ENCODE results near the gene ZNFX1. TPM values are rescaled to one million over a fixed set of nuclear protein-coding genes. Genes with fewer than 3 reads are reported as not detected.
"Not testable (repeated sequence)": the region's sequence is repeated elsewhere in the genome, so short reads cannot be mapped to it uniquely, and the experiment has no call there.

ZNFX1 gene
- total and polyA plus RNA-seq, 5 donors from 2014 or later = 35.4 to 64.6 (median 54.1) TPM

DNA sequence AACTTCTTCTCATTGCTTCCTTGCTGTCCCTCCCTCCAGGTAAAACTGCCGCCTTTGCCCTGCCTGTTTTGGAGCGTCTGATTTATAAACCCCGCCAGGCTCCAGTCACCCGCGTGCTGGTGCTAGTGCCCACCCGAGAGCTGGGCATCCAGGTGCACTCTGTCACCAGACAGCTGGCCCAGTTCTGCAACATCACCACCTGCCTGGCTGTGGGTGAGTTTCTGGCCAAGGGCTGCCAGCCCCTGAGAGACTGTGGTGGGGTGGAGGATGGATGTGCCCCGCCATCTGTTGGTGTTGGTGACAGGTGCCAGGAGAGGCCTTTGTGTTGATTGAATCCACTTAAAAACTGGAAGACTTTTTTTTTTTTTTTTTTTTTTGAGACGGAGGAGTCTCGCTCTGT is 49.2 kb downstream of the ZNFX1 start:
- Mint-ChIP-seq H3K4me1 (peaks cover 0 to 7% (median 2%) of the 10 kb centered on the region in 4 donors), H3K27ac (no peak overlapping the region), H3K27me3 (no peaks in the 10 kb centered on the region), H3K36me3 (peaks cover 42% of the 10 kb centered on the region), H3K4me3 (no peak overlapping the region), H3K9me3 (no peaks in the 10 kb centered on the region)
- Histone ChIP-seq H3K36me3 (ENCODE audit: control insufficient read depth, insufficient read depth, low read length) (peaks cover 88% of the 10 kb centered on the region), H3K27me3 (ENCODE audit: control insufficient read depth, insufficient read depth, low read length) (no peaks in the 10 kb centered on the region), H3K9me3 (ENCODE audit: control insufficient read depth in 2 of 2, low read length in 2 of 2) (no peaks in the 10 kb centered on the region), H3K4me1 (ENCODE audit: control insufficient read depth, insufficient read depth, low read length, poor library complexity, severe bottlenecking) (no peaks in the 10 kb centered on the region), H3K27ac (ENCODE audit: insufficient read depth, low read length, poor library complexity, severe bottlenecking) (no peak overlapping the region), H3K4me3 (ENCODE audit: low read depth, low read length) (no peak overlapping the region)
- no peak for ATAC-seq (ENCODE audit: low read depth in 2 of 2)
- DNase-seq = no peak

DNA sequence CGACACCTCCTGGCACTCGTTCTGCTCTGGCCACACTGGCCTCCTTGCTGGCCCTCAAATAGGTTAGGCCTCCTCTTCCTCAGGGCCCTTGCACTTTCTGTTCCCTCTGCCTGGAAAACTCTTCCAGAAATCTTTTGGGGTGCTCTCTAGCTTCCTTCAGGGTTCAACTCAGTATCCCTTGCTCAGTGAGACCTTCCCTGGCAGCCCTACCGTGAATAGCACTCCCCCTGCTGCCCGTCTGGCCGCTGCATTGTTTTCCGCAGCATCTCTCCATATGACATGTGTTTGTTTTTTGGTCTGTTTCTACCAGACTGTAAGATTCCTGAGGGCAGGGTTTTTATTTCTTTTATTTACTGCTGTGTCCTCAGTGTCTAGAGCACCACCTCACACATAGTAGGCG is 52.0 kb downstream of the ZNFX1 start:
- DNase-seq = no peak
- H3K27ac Mint-ChIP-seq = peak overlapping the region in 1 of 3 donors; percentile 52
- H3K4me1 ChIP-seq (ENCODE audit: control insufficient read depth, insufficient read depth, low read length, poor library complexity, severe bottlenecking) = no peaks in the 10 kb centered on the region
- H3K4me3 Mint-ChIP-seq = peak overlapping the region in 1 of 4 donors; percentile 64
- H3K4me3 ChIP-seq (ENCODE audit: low read depth, low read length) = no peak overlapping the region
- peaks cover 43% of the 10 kb centered on the region for H3K36me3 Mint-ChIP-seq
- no peak overlapping the region for H3K27ac ChIP-seq (ENCODE audit: insufficient read depth, low read length, poor library complexity, severe bottlenecking)
- H3K27me3 Mint-ChIP-seq = no peaks in the 10 kb centered on the region
- no peak for ATAC-seq (ENCODE audit: low read depth in 2 of 2)
- no peaks in the 10 kb centered on the region for H3K9me3 ChIP-seq (ENCODE audit: control insufficient read depth in 2 of 2, low read length in 2 of 2)
- no peaks in the 10 kb centered on the region for H3K27me3 ChIP-seq (ENCODE audit: control insufficient read depth, insufficient read depth, low read length)
- no peaks in the 10 kb centered on the region for H3K9me3 Mint-ChIP-seq
- H3K4me1 Mint-ChIP-seq = peaks cover 0 to 16% (median 4%) of the 10 kb centered on the region in 4 donors
- H3K36me3 ChIP-seq (ENCODE audit: control insufficient read depth, insufficient read depth, low read length) = peaks cover 87% of the 10 kb centered on the region

DNA sequence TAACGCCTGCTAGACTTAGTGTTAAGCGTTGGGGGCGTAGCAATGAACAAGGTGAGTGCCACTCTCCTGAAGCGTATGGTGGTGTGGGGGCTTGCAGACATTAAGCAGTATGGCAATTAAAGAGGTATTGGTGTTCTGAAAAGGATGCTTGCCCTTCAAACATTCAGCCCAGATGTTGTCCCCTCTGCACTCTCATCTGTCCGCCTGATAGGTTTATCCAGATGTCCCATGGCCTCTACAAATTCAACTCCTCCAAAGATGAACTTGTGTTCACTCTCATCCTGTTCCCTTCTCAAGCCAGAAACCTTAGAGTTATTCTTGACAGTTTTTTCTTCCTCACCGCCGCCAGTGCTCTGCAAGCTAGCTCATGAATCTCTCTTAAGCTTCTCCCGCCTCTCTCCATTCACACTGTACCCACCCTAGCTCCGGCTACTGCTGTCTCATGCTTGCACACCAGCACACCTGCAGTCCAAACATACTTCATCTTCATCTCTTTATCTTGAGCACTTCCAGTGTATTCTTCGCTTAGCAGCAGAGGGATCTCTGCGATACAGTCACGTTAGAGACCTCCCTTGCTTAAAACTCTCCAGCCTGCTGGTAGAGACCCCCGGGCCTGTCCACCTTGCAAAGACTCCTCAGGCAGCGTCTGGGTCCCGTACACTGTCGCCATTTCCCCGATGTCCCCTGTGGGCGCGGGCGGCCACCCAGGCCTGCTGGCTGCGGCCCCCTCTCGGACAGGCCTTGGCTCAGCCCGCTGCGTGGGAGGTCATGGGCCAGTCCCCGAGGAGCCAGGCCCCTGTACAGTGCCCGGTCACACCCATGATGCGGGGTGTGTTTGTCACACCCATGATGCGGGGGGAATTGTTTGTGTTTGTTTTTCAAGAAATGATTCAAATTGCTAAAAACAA is 57.7 kb downstream of the ZNFX1 start:
- Mint-ChIP-seq H3K4me3 (peak overlapping the region; percentile 93 to 98 (median 95)), H3K36me3 (peaks cover 27% of the 10 kb centered on the region), H3K4me1 (peaks cover 14 to 45% (median 24%) of the 10 kb centered on the region in 4 donors), H3K27ac (peak overlapping the region; percentile 95 to 99 (median 97)), H3K9me3 (peaks cover 0 to 2% (median 0%) of the 10 kb centered on the region in 7 donors), H3K27me3 (peaks cover 16% of the 10 kb centered on the region)
- H3K4me1 ChIP-seq (ENCODE audit: control insufficient read depth, insufficient read depth, low read length, poor library complexity, severe bottlenecking) = peaks cover 23% of the 10 kb centered on the region
- peak overlapping the region; percentile 92 for H3K4me3 ChIP-seq (ENCODE audit: low read depth, low read length)
- no peaks in the 10 kb centered on the region for H3K27me3 ChIP-seq (ENCODE audit: control insufficient read depth, insufficient read depth, low read length)
- no peak for DNase-seq
- ATAC-seq (ENCODE audit: low read depth in 2 of 2) = no peak
- H3K9me3 ChIP-seq (ENCODE audit: control insufficient read depth in 2 of 2, low read length in 2 of 2) = no peaks in the 10 kb centered on the region
- H3K36me3 ChIP-seq (ENCODE audit: control insufficient read depth, insufficient read depth, low read length) = peaks cover 37% of the 10 kb centered on the region
- peak overlapping the region; percentile 97 for H3K27ac ChIP-seq (ENCODE audit: insufficient read depth, low read length, poor library complexity, severe bottlenecking)

DNA sequence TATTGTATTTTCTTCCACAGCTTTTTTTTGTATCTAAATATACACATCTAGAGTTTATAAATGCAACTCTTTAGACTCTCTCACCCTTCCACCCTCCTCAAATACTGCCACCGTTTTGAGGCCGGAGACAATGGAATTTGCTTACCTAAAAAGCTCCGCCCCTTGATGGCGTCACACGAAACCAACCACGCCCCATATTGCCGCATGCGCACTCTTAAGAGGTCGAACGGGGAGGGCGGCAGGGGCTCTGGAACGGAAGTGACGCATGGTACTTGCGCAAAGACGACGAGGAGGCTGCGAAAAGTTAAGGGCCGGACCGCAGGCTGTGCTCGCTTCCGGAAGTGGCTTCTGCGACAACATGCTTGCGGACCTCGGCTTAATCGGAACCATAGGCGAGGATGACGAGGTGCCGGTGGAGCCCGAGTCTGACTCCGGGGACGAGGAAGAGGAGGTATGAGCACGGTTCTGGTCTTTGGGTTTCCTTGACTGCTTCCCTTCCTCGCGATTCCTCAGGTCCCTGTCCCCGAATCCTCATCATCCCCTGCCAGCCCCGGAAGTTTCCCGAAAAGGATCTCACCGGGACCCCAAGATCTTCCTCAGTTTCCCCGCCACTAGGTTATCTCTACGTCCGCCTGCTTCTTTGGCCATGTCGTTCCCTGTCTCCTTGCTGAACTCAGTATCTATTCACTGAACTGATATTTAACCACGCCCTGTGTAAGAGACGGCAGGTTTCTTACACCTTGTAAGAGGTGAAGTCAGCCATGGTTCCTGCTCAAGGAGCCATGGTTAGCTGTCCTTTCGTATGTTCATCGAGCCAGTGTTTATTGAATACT is 58.5 kb downstream of the ZNFX1 start, which contains the start of gene DDX27:
Gene DDX27 (plus strand): TSS at position 326 of the 833 bp plus-strand sequence. CDS start 33 bp downstream, at position 359.
- peaks cover 28% of the 10 kb centered on the region for H3K36me3 ChIP-seq (ENCODE audit: control insufficient read depth, insufficient read depth, low read length)
- H3K9me3 ChIP-seq (ENCODE audit: control insufficient read depth in 2 of 2, low read length in 2 of 2) = no peaks in the 10 kb centered on the region
- peaks cover 23% of the 10 kb centered on the region for H3K4me1 ChIP-seq (ENCODE audit: control insufficient read depth, insufficient read depth, low read length, poor library complexity, severe bottlenecking)
- peak within 1 kb of the TSS; percentile 97 for H3K27ac ChIP-seq (ENCODE audit: insufficient read depth, low read length, poor library complexity, severe bottlenecking)
- ATAC-seq (ENCODE audit: low read depth in 2 of 2) = peak; percentile 88
- peaks cover 20% of the 10 kb centered on the region for H3K36me3 Mint-ChIP-seq
- H3K4me3 Mint-ChIP-seq = peak within 1 kb of the TSS; percentile 93 to 98 (median 95)
- H3K27me3 ChIP-seq (ENCODE audit: control insufficient read depth, insufficient read depth, low read length) = no peaks in the 10 kb centered on the region
- H3K9me3 Mint-ChIP-seq = peaks cover 0 to 2% (median 0%) of the 10 kb centered on the region in 7 donors
- peak within 1 kb of the TSS; percentile 92 for H3K4me3 ChIP-seq (ENCODE audit: low read depth, low read length)
- peaks cover 14 to 42% (median 24%) of the 10 kb centered on the region in 4 donors for H3K4me1 Mint-ChIP-seq
- DNase-seq = peak; percentile 95 to 99 (median 97)
- peak within 1 kb of the TSS; percentile 95 to 99 (median 97) for H3K27ac Mint-ChIP-seq
- peaks cover 17% of the 10 kb centered on the region for H3K27me3 Mint-ChIP-seq

DNA sequence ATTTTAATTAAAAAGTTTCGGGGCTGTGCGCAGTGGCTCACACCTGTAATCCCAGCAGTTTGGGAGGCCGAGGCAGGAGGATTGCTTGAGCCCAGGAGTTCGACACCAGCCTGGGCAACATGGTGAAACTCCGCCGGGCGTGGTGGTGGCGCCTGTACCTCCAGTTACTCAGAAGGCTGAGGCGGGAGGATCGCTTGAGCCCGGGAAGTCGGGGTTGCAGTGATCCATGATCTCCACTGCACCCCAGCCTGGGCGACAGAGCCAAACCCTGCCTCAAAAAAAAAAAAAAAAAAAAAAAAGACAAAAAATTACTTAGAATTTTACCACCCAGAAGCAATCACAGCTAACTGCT is 59.1 kb downstream of the ZNFX1 start:
- Mint-ChIP-seq H3K27ac (peak overlapping the region; percentile 95 to 99 (median 97)), H3K27me3 (peaks cover 17% of the 10 kb centered on the region), H3K4me3 (peak overlapping the region in 3 of 4 donors; percentile 93 to 98 (median 95)), H3K4me1 (peaks cover 14 to 40% (median 24%) of the 10 kb centered on the region in 4 donors), H3K36me3 (peaks cover 20% of the 10 kb centered on the region)
- peaks cover 22% of the 10 kb centered on the region for H3K36me3 ChIP-seq (ENCODE audit: control insufficient read depth, insufficient read depth, low read length)
- peaks cover 23% of the 10 kb centered on the region for H3K4me1 ChIP-seq (ENCODE audit: control insufficient read depth, insufficient read depth, low read length, poor library complexity, severe bottlenecking)
- not testable (repeated sequence) for ATAC-seq (ENCODE audit: low read depth in 2 of 2); H3K9me3 Mint-ChIP-seq; H3K9me3 ChIP-seq (ENCODE audit: control insufficient read depth in 2 of 2, low read length in 2 of 2); H3K27me3 ChIP-seq (ENCODE audit: control insufficient read depth, insufficient read depth, low read length)
- peak overlapping the region; percentile 97 for H3K27ac ChIP-seq (ENCODE audit: insufficient read depth, low read length, poor library complexity, severe bottlenecking)
- peak overlapping the region; percentile 21 for H3K4me3 ChIP-seq (ENCODE audit: low read depth, low read length)
- peak in 1 of 3 donors; percentile 5 for DNase-seq

DNA sequence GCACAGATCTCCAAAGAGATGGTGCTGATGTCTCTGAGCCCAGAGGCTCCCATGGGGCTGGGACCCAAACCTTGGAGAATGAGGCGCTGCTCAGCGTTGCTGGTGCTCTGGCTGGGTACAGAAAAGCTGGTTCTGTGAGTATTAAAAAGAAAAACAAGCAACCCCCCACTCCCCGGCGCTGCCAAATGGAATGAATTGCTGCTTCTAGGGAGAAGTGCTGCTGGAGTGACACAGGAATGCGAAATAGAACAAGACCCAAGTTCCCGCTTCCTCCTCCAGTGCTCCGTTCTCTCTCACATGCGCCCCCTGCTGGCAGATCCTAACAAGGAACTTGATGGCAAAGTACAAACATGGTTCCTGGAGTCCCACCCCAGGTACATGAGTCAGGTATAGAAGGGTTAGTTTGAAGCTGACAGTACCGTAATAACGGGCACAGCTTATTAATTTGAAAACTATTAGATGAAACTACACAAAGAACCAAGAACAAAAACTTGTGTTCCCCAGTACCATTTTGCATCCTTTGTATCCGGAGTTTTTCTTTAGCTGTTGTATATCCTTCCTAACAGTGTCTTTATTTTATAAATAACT is 60.8 kb downstream of the ZNFX1 start:
- Histone ChIP-seq H3K4me1 (ENCODE audit: control insufficient read depth, insufficient read depth, low read length, poor library complexity, severe bottlenecking) (peaks cover 23% of the 10 kb centered on the region), H3K4me3 (ENCODE audit: low read depth, low read length) (peak overlapping the region; percentile 46), H3K27ac (ENCODE audit: insufficient read depth, low read length, poor library complexity, severe bottlenecking) (no peak overlapping the region), H3K36me3 (ENCODE audit: control insufficient read depth, insufficient read depth, low read length) (peaks cover 9% of the 10 kb centered on the region), H3K27me3 (ENCODE audit: control insufficient read depth, insufficient read depth, low read length) (no peaks in the 10 kb centered on the region), H3K9me3 (ENCODE audit: control insufficient read depth in 2 of 2, low read length in 2 of 2) (no peaks in the 10 kb centered on the region)
- peaks cover 14 to 40% (median 24%) of the 10 kb centered on the region in 4 donors for H3K4me1 Mint-ChIP-seq
- peak overlapping the region in 2 of 3 donors; percentile 86 to 92 for H3K27ac Mint-ChIP-seq
- ATAC-seq (ENCODE audit: low read depth in 2 of 2) (peak; percentile 35 to 45), DNase-seq (peak; percentile 83 to 90 (median 83))
- peaks cover 0 to 2% (median 0%) of the 10 kb centered on the region in 7 donors for H3K9me3 Mint-ChIP-seq
- H3K4me3 Mint-ChIP-seq = peak overlapping the region; percentile 3 to 71 (median 58)
- H3K36me3 Mint-ChIP-seq = peaks cover 13% of the 10 kb centered on the region
- H3K27me3 Mint-ChIP-seq = peaks cover 17% of the 10 kb centered on the region

DNA sequence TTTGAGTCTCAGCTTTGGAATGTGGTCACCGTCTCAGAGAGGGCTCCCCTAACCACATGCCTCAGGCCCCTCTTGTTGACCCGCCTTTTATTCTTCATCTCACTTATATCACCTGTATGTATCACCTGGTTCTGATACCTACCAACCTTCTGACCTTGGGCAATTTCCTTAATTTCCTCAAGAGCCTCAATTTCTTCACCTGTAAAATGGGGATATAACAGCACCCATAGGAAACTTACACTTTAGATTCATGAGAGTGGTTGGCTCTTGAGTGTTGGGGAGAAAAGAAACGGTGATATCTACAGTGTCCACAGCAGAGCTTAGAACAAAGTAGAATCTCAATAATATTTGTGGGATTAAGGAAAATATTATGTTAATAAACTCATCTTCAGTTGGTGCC is 62.6 kb downstream of the ZNFX1 start:
- H3K27me3 Mint-ChIP-seq = peaks cover 17% of the 10 kb centered on the region
- Histone ChIP-seq H3K4me3 (ENCODE audit: low read depth, low read length) (no peak overlapping the region), H3K27me3 (ENCODE audit: control insufficient read depth, insufficient read depth, low read length) (no peaks in the 10 kb centered on the region), H3K9me3 (ENCODE audit: control insufficient read depth in 2 of 2, low read length in 2 of 2) (peaks cover 0 to 1% of the 10 kb centered on the region in 2 experiments), H3K27ac (ENCODE audit: insufficient read depth, low read length, poor library complexity, severe bottlenecking) (no peak overlapping the region), H3K36me3 (ENCODE audit: control insufficient read depth, insufficient read depth, low read length) (no peaks in the 10 kb centered on the region), H3K4me1 (ENCODE audit: control insufficient read depth, insufficient read depth, low read length, poor library complexity, severe bottlenecking) (peaks cover 19% of the 10 kb centered on the region)
- H3K36me3 Mint-ChIP-seq = peaks cover 7% of the 10 kb centered on the region
- no peak overlapping the region for H3K4me3 Mint-ChIP-seq
- ATAC-seq (ENCODE audit: low read depth in 2 of 2) (no peak), DNase-seq (no peak)
- peaks cover 11 to 22% (median 22%) of the 10 kb centered on the region in 4 donors for H3K4me1 Mint-ChIP-seq
- H3K27ac Mint-ChIP-seq = no peak overlapping the region
- H3K9me3 Mint-ChIP-seq = peaks cover 0 to 6% (median 0%) of the 10 kb centered on the region in 7 donors
